ENCODE data around the gene B4GALT3.

B4GALT3 gene

GRCh38 chr1:161219078-161219892 lies 42.0 kb upstream of the B4GALT3 start:
- Histone ChIP-seq H3K4me3 (ENCODE audit: insufficient read depth, low read depth, low read length, poor library complexity, severe bottlenecking) (no peak overlapping the region), H3K9me3 (ENCODE audit: control insufficient read depth, low read length) (no peaks in the 10 kb centered on the region), H3K27me3 (replicated peaks; ENCODE audit: control insufficient read depth, insufficient read depth, low read length, poor library complexity, severe bottlenecking) (no peaks in the 10 kb centered on the region), H3K4me1 (ENCODE audit: control insufficient read depth, insufficient read depth, low read length, poor library complexity, severe bottlenecking) (peaks cover 3% of the 10 kb centered on the region), H3K27ac (ENCODE audit: insufficient read depth, low read length, poor library complexity, severe bottlenecking) (no peak overlapping the region), H3K36me3 (ENCODE audit: control insufficient read depth, insufficient read depth, low read length) (peaks cover 2% of the 10 kb centered on the region)
- no peak for DNase-seq

DNA sequence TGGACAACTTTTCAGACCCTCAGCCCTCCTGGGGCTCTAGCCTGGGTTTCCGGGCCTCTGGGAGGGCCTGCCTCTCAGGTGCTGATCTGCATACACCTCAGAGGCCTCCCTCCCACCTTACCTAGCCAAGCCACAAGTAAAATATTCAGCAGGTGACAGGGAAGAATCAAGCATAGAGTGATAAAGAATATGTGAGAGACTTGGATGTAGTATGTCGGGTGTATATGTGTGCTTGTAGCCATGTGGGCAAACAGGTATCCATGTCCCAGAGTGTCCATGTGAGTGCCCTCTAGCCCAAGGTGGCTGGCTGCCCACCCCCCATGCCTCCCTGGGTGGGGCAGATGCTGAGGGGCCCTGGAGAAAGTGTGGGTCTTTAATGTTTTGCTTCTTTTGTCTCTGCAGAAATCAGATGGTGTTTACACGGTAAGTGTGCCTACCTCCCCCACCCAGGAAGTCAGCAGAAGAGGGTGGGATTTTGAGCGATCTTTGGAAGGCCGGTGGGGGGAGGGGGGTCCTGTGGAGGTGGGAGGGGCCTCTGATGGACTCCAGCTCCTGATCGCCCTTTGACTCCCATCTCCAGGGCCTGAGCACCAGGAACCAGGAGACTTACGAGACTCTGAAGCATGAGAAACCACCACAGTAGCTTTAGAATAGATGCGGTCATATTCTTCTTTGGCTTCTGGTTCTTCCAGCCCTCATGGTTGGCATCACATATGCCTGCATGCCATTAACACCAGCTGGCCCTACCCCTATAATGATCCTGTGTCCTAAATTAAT lies 41.2 kb upstream of the B4GALT3 start:
- Histone ChIP-seq H3K9me3 (ENCODE audit: control insufficient read depth, low read length) (no peaks in the 10 kb centered on the region), H3K27me3 (replicated peaks; ENCODE audit: control insufficient read depth, insufficient read depth, low read length, poor library complexity, severe bottlenecking) (no peaks in the 10 kb centered on the region), H3K36me3 (ENCODE audit: control insufficient read depth, insufficient read depth, low read length) (peaks cover 10% of the 10 kb centered on the region), H3K4me1 (ENCODE audit: control insufficient read depth, insufficient read depth, low read length, poor library complexity, severe bottlenecking) (peaks cover 3% of the 10 kb centered on the region), H3K27ac (ENCODE audit: insufficient read depth, low read length, poor library complexity, severe bottlenecking) (no peak overlapping the region), H3K4me3 (ENCODE audit: insufficient read depth, low read depth, low read length, poor library complexity, severe bottlenecking) (no peak overlapping the region)
- DNase-seq = no peak

GRCh38 chr1:161217831-161218230 lies 40.5 kb upstream of the B4GALT3 start:
- DNase-seq = no peak
- H3K36me3 ChIP-seq (ENCODE audit: control insufficient read depth, insufficient read depth, low read length) = peaks cover 17% of the 10 kb centered on the region

GRCh38 chr1:161216945-161217712 lies 39.8 kb upstream of the B4GALT3 start:
- Histone ChIP-seq H3K27me3 (replicated peaks; ENCODE audit: control insufficient read depth, insufficient read depth, low read length, poor library complexity, severe bottlenecking) (no peaks in the 10 kb centered on the region), H3K9me3 (ENCODE audit: control insufficient read depth, low read length) (no peaks in the 10 kb centered on the region), H3K27ac (ENCODE audit: insufficient read depth, low read length, poor library complexity, severe bottlenecking) (no peak overlapping the region), H3K36me3 (ENCODE audit: control insufficient read depth, insufficient read depth, low read length) (peaks cover 23% of the 10 kb centered on the region), H3K4me3 (ENCODE audit: insufficient read depth, low read depth, low read length, poor library complexity, severe bottlenecking) (no peak overlapping the region), H3K4me1 (ENCODE audit: control insufficient read depth, insufficient read depth, low read length, poor library complexity, severe bottlenecking) (peaks cover 3% of the 10 kb centered on the region)
- no peak for DNase-seq

More at GRCh38 chr1:161217831-161218230, 40.5 kb upstream of the B4GALT3 start:
- Histone ChIP-seq H3K4me3 (ENCODE audit: insufficient read depth, low read depth, low read length, poor library complexity, severe bottlenecking) (no peak overlapping the region), H3K9me3 (ENCODE audit: control insufficient read depth, low read length) (no peaks in the 10 kb centered on the region), H3K4me1 (ENCODE audit: control insufficient read depth, insufficient read depth, low read length, poor library complexity, severe bottlenecking) (peaks cover 3% of the 10 kb centered on the region), H3K27me3 (replicated peaks; ENCODE audit: control insufficient read depth, insufficient read depth, low read length, poor library complexity, severe bottlenecking) (no peaks in the 10 kb centered on the region), H3K27ac (ENCODE audit: insufficient read depth, low read length, poor library complexity, severe bottlenecking) (no peak overlapping the region)

DNA sequence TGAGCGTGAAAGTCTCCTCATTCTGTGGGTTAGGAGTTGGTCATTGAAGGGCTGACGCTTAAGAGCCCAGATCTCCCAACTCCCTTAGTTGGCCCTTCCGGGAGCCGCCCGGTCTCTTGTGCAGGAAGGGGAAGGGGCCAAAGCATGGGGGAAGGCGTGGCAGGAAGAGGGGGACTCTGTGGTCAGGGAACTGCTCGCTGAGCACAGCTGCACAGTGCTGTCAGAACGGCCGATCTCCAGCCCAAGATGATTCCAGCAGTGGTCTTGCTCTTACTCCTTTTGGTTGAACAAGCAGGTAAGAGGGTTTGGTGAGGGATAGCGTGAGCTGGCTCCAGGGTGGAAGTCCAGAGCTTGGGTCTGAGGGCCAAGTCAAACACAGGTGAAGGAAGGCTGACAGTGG lies 37.8 kb upstream of the B4GALT3 start, which contains the start of gene FCER1G:
TSS of gene FCER1G (plus strand) at position 220 of the 400 bp plus-strand sequence. CDS start at position 247, 27 bp downstream.
- Histone ChIP-seq H3K4me3 (ENCODE audit: insufficient read depth, low read depth, low read length, poor library complexity, severe bottlenecking) (no peak within 1 kb of the TSS), H3K27me3 (replicated peaks; ENCODE audit: control insufficient read depth, insufficient read depth, low read length, poor library complexity, severe bottlenecking) (no peaks in the 10 kb centered on the region), H3K9me3 (ENCODE audit: control insufficient read depth, low read length) (no peaks in the 10 kb centered on the region), H3K4me1 (ENCODE audit: control insufficient read depth, insufficient read depth, low read length, poor library complexity, severe bottlenecking) (peaks cover 3% of the 10 kb centered on the region), H3K27ac (ENCODE audit: insufficient read depth, low read length, poor library complexity, severe bottlenecking) (no peak within 1 kb of the TSS), H3K36me3 (ENCODE audit: control insufficient read depth, insufficient read depth, low read length) (peaks cover 43% of the 10 kb centered on the region)
- DNase-seq = no peak

GRCh38 chr1:161214369-161214768 lies 37.1 kb upstream of the B4GALT3 start:
- Histone ChIP-seq H3K27ac (ENCODE audit: insufficient read depth, low read length, poor library complexity, severe bottlenecking) (no peak overlapping the region), H3K9me3 (ENCODE audit: control insufficient read depth, low read length) (no peaks in the 10 kb centered on the region), H3K4me1 (ENCODE audit: control insufficient read depth, insufficient read depth, low read length, poor library complexity, severe bottlenecking) (peaks cover 3% of the 10 kb centered on the region), H3K27me3 (replicated peaks; ENCODE audit: control insufficient read depth, insufficient read depth, low read length, poor library complexity, severe bottlenecking) (no peaks in the 10 kb centered on the region), H3K4me3 (ENCODE audit: insufficient read depth, low read depth, low read length, poor library complexity, severe bottlenecking) (no peak overlapping the region), H3K36me3 (ENCODE audit: control insufficient read depth, insufficient read depth, low read length) (peaks cover 50% of the 10 kb centered on the region)
- no peak for DNase-seq

- no peaks in the 10 kb centered on the region for H3K4me1 ChIP-seq (ENCODE audit: control insufficient read depth, insufficient read depth, low read length, poor library complexity, severe bottlenecking)
- H3K27me3 ChIP-seq (replicated peaks; ENCODE audit: control insufficient read depth, insufficient read depth, low read length, poor library complexity, severe bottlenecking) = no peaks in the 10 kb centered on the region
- H3K36me3 ChIP-seq (ENCODE audit: control insufficient read depth, insufficient read depth, low read length) = peaks cover 73% of the 10 kb centered on the region
- DNase-seq = peak; percentile 34 to 55 (median 39)
- no peaks in the 10 kb centered on the region for H3K9me3 ChIP-seq (ENCODE audit: control insufficient read depth, low read length)
- no peak overlapping the region for H3K4me3 ChIP-seq (ENCODE audit: insufficient read depth, low read depth, low read length, poor library complexity, severe bottlenecking)
- no peak overlapping the region for H3K27ac ChIP-seq (ENCODE audit: insufficient read depth, low read length, poor library complexity, severe bottlenecking)
Measured at GRCh38 chr1:161209790-161210409, 32.6 kb upstream of the B4GALT3 start.

DNA sequence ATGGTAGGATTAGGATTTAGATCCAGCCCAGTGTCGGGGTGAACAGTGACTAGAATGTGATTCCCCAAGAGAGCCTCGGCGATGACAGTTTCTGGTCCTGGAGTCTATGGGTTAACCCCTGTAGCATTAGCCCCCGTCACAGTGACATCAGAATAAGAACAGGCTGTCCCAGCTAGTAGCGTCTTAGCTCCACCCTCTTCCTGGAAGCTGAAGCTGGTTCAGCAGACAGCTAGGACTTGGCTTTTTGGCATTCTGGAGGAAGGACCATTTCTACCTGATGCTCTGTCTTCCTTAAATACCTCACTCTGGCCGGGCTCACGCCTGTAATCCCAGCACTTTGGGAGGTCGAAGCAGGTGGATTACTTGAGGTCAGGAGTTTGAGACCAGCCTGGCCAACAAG lies 29.9 kb upstream of the B4GALT3 start:
- DNase-seq = no peak
- Histone ChIP-seq H3K4me1 (ENCODE audit: control insufficient read depth, insufficient read depth, low read length, poor library complexity, severe bottlenecking) (peaks cover 15% of the 10 kb centered on the region), H3K36me3 (ENCODE audit: control insufficient read depth, insufficient read depth, low read length) (peaks cover 57% of the 10 kb centered on the region), H3K4me3 (ENCODE audit: insufficient read depth, low read depth, low read length, poor library complexity, severe bottlenecking) (no peak overlapping the region), H3K27me3 (replicated peaks; ENCODE audit: control insufficient read depth, insufficient read depth, low read length, poor library complexity, severe bottlenecking) (no peaks in the 10 kb centered on the region), H3K27ac (ENCODE audit: insufficient read depth, low read length, poor library complexity, severe bottlenecking) (no peak overlapping the region), H3K9me3 (ENCODE audit: control insufficient read depth, low read length) (no peaks in the 10 kb centered on the region)

- H3K4me1 ChIP-seq (ENCODE audit: control insufficient read depth, insufficient read depth, low read length, poor library complexity, severe bottlenecking) = peaks cover 20% of the 10 kb centered on the region
- no peak overlapping the region for H3K27ac ChIP-seq (ENCODE audit: insufficient read depth, low read length, poor library complexity, severe bottlenecking)
- DNase-seq = no peak
- no peak overlapping the region for H3K4me3 ChIP-seq (ENCODE audit: insufficient read depth, low read depth, low read length, poor library complexity, severe bottlenecking)
- peaks cover 51% of the 10 kb centered on the region for H3K36me3 ChIP-seq (ENCODE audit: control insufficient read depth, insufficient read depth, low read length)
- H3K27me3 ChIP-seq (replicated peaks; ENCODE audit: control insufficient read depth, insufficient read depth, low read length, poor library complexity, severe bottlenecking) = no peaks in the 10 kb centered on the region
- no peaks in the 10 kb centered on the region for H3K9me3 ChIP-seq (ENCODE audit: control insufficient read depth, low read length)
Measured at GRCh38 chr1:161206411-161207140, 29.3 kb upstream of the B4GALT3 start.
